WI38 (cell line): ENCODE data around the gene SSH2.

Source experiments
- H3K4me3 ChIP-seq: 2 replicates; pipeline ENCODE4 v1.5.1; 2011; ENCODE audit warnings: low read depth, mild to moderate bottlenecking, control low read depth, low read length
- TF ChIP-seq, protein P1 (sequence below): IDR thresholded peaks from 2 replicates; pipeline ENCODE4 v1.5.1; 2012; ENCODE audit warnings: low read depth, mild to moderate bottlenecking, control low read depth, low read length

SSH2 gene

GRCh38 chr17:29846298-29846697 is 83.7 kb downstream of the SSH2 start:
- TF ChIP-seq, protein P1, sequence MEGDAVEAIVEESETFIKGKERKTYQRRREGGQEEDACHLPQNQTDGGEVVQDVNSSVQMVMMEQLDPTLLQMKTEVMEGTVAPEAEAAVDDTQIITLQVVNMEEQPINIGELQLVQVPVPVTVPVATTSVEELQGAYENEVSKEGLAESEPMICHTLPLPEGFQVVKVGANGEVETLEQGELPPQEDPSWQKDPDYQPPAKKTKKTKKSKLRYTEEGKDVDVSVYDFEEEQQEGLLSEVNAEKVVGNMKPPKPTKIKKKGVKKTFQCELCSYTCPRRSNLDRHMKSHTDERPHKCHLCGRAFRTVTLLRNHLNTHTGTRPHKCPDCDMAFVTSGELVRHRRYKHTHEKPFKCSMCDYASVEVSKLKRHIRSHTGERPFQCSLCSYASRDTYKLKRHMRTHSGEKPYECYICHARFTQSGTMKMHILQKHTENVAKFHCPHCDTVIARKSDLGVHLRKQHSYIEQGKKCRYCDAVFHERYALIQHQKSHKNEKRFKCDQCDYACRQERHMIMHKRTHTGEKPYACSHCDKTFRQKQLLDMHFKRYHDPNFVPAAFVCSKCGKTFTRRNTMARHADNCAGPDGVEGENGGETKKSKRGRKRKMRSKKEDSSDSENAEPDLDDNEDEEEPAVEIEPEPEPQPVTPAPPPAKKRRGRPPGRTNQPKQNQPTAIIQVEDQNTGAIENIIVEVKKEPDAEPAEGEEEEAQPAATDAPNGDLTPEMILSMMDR = no peak
- no peak overlapping the region for H3K4me3 ChIP-seq

- H3K4me3 ChIP-seq = no peak overlapping the region
Observed at GRCh38 chr17:29844339-29845048, 85.5 kb downstream of the SSH2 start.

DNA sequence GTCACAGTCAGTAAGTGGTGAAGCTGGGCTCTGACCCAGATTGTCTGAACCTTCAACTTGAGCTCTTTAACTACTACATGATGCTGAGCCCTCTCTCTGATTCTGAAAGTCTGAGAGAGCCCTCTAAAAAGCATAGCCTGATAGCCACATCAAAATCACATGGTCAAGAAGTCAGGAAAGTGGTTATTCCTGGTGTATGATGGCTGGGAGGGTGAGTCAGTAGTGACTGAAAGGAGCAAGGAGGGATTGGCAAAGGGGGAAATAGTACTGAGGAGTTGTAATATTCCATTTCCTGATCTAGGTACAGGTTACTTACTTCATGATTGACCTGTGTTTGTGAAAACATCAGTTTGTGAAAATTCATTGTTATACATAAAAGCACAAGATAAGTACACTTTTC is 89.1 kb downstream of the SSH2 start:
- TF ChIP-seq, protein P1 = no peak
- no peak overlapping the region for H3K4me3 ChIP-seq

More at GRCh38 chr17:29844339-29845048, 85.5 kb downstream of the SSH2 start:
- TF ChIP-seq, protein P1 = no peak

DNA sequence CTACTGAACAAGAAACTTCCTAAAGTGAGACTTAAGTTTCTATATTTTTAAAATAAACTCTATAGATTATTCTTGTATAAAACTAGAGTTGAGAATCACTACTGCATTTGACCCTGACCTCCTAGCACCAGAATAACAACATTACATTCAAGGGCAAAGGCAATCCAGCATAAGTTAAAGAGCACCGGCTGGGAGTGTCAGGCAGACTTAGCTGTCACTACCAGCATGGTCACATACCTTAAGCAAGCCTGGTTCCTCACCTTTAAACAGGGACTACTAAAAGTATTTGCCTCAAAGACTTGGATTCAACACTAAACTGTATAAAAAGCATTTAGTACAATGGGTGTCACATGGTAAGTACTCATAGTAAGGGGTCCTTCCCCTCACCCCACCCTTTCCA is 90.4 kb downstream of the SSH2 start:
- TF ChIP-seq, protein P1 = no peak
- no peak overlapping the region for H3K4me3 ChIP-seq

GRCh38 chr17:29838961-29839360 is 91.1 kb downstream of the SSH2 start:
- no peak overlapping the region for H3K4me3 ChIP-seq
- TF ChIP-seq, protein P1 = no peak

GRCh38 chr17:29837531-29837930 is 92.5 kb downstream of the SSH2 start:
- H3K4me3 ChIP-seq = no peak overlapping the region
- TF ChIP-seq, protein P1 = no peak

DNA sequence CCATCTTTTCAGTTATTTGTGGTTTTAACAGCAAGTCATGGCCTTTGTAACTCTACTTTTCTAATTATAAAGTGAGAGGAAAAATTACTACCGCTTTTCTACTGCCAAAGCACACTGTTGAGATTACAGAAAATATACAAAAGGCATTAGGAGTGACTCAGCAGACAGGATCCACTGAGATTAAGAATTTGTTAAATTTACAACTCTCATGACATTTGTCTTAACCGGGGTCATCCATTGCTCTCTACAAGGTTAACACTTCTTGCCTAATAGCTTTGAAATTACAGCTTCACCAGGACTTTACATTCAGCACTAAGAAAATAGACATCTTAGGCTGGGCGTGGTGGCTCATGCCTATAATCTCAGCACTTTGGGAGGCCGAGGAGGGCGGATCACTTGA is 93.4 kb downstream of the SSH2 start:
- TF ChIP-seq, protein P1 = no peak
- no peak overlapping the region for H3K4me3 ChIP-seq
